Astrocyte (in vitro differentiated cells and primary cell): ENCODE results near the gene PCK2. TPM values are rescaled to one million over a fixed set of nuclear protein-coding genes. Genes with fewer than 3 reads are reported as not detected.

ENCODE experiments used
- DNase-seq: peaks from one replicate; pipeline ENCODE4 v3.0.0-alpha.2; 2010; ENCODE audit warnings: low read depth
- FAIRE-seq: peaks from 2 replicates; lab custom pipeline; 2011; peaks lifted over from hg19 to GRCh38; lab: Jason Lieb, UNC
- H2AFZ ChIP-seq: 2 replicates; pipeline ENCODE4 v1.6.0; 2012; ENCODE audit warnings: low read depth, low read length, inconsistent platforms
- H3K27ac ChIP-seq: 2 replicates; pipeline ENCODE4 v1.5.1; 2011; ENCODE audit warnings: low read depth, low read length, inconsistent platforms
- H3K27me3 ChIP-seq: 2 replicates; pipeline ENCODE4 v1.6.0; 2011; ENCODE audit warnings: low read length, inconsistent platforms; ENCODE audit not compliant: insufficient read depth
- H3K36me3 ChIP-seq: 2 replicates; pipeline ENCODE4 v1.5.1; 2011; ENCODE audit warnings: low read length, inconsistent platforms; ENCODE audit not compliant: insufficient read depth
- H3K4me1 ChIP-seq: 2 replicates; pipeline ENCODE4 v1.5.1; 2011; ENCODE audit warnings: low read length, inconsistent platforms; ENCODE audit not compliant: insufficient read depth
- H3K4me2 ChIP-seq: 2 replicates; pipeline ENCODE4 v1.6.0; 2012; ENCODE audit warnings: low read length, inconsistent platforms
- H3K4me3 ChIP-seq: 2 replicates; pipeline ENCODE4 v1.5.1; 2011; ENCODE audit warnings: low read depth, mild to moderate bottlenecking, low read length, inconsistent platforms; ENCODE audit not compliant: insufficient read depth
- H3K79me2 ChIP-seq: 2 replicates; pipeline ENCODE4 v1.6.0; 2012; ENCODE audit warnings: mild to moderate bottlenecking, low read length, inconsistent platforms; ENCODE audit not compliant: insufficient read depth
- H3K9ac ChIP-seq: 2 replicates; pipeline ENCODE4 v1.6.0; 2012; ENCODE audit warnings: mild to moderate bottlenecking, low read length, inconsistent platforms
- H3K9me3 ChIP-seq: 2 replicates; pipeline ENCODE4 v1.5.1; 2012; ENCODE audit warnings: low read depth, mild to moderate bottlenecking, low read length, inconsistent platforms; ENCODE audit not compliant: insufficient read depth
- H4K20me1 ChIP-seq: 2 replicates; pipeline ENCODE4 v1.6.0; 2012; ENCODE audit warnings: low read length, inconsistent platforms; ENCODE audit not compliant: insufficient read depth
- H3K27ac Mint-ChIP-seq: one replicate; pipeline ENCODE4 v1.8.0; 2021; ENCODE audit warnings: mild to moderate bottlenecking, mixed read lengths; ENCODE audit not compliant: unreplicated experiment
- H3K27me3 Mint-ChIP-seq: one replicate; pipeline ENCODE4 v1.8.0; 2021; ENCODE audit warnings: low read depth, mixed read lengths; ENCODE audit not compliant: unreplicated experiment
- H3K36me3 Mint-ChIP-seq: one replicate; pipeline ENCODE4 v1.8.0; 2021; ENCODE audit warnings: low read depth, mixed read lengths; ENCODE audit not compliant: unreplicated experiment
- H3K4me1 Mint-ChIP-seq: one replicate; pipeline ENCODE4 v1.8.0; 2021; ENCODE audit warnings: low read depth, mixed read lengths; ENCODE audit not compliant: unreplicated experiment
- H3K4me3 Mint-ChIP-seq: one replicate; pipeline ENCODE4 v1.8.0; 2021; ENCODE audit warnings: mild to moderate bottlenecking, moderate library complexity, mixed read lengths; ENCODE audit not compliant: unreplicated experiment
- H3K9me3 Mint-ChIP-seq: one replicate; pipeline ENCODE4 v1.8.0; 2021; ENCODE audit warnings: mild to moderate bottlenecking, mixed read lengths; ENCODE audit not compliant: unreplicated experiment
- CTCF ChIP-seq: IDR thresholded peaks from 2 replicates; pipeline ENCODE4 v1.5.1; 2011; ENCODE audit warnings: low read depth, mild to moderate bottlenecking, inconsistent platforms, low read length, moderate library complexity; ENCODE audit not compliant: insufficient read depth
- EZH2 ChIP-seq: IDR thresholded peaks from 2 replicates; pipeline ENCODE4 v1.6.1; 2012; ENCODE audit warnings: mild to moderate bottlenecking, low read length, inconsistent platforms; ENCODE audit not compliant: insufficient read depth
- total RNA-seq: library from RNA; stranded (reverse); gene quantifications from 2 replicates; pipeline ENCODE4 v1.2.1, GENCODE V29; 2021

Gene PCK2
- total RNA-seq, 1 donor from 2014 or later: 73.8 TPM

GRCh38 chr14:24098927-24099813, 5.1 kb downstream of the PCK2 start:
- Mint-ChIP-seq H3K9me3 (no peaks in the 10 kb centered on the region), H3K4me1 (peaks cover 6% of the 10 kb centered on the region), H3K27me3 (no peaks in the 10 kb centered on the region), H3K36me3 (peaks cover 42% of the 10 kb centered on the region), H3K27ac (peak overlapping the region; percentile 26), H3K4me3 (no peak overlapping the region)
- Histone ChIP-seq H3K4me1 (peaks cover 6% of the 10 kb centered on the region), H3K27ac (no peak overlapping the region), H3K4me2 (no peak overlapping the region), H3K9ac (no peak overlapping the region), H3K36me3 (no peaks in the 10 kb centered on the region), H4K20me1 (no peaks in the 10 kb centered on the region), H3K79me2 (no peaks in the 10 kb centered on the region), H2AFZ (no peak overlapping the region), H3K9me3 (no peaks in the 10 kb centered on the region), H3K4me3 (no peak overlapping the region), H3K27me3 (no peaks in the 10 kb centered on the region)
- FAIRE-seq (no peak), DNase-seq (no peak)
- TF ChIP-seq EZH2: no peak
- no peak for TF ChIP-seq CTCF

GRCh38 chr14:24100197-24100981, 6.3 kb downstream of the PCK2 start:
- FAIRE-seq (no peak), DNase-seq (no peak)
- Histone ChIP-seq H3K4me1 (no peaks in the 10 kb centered on the region), H3K27me3 (no peaks in the 10 kb centered on the region), H3K9me3 (no peaks in the 10 kb centered on the region), H3K4me2 (no peak overlapping the region), H3K9ac (no peak overlapping the region), H3K79me2 (no peaks in the 10 kb centered on the region), H2AFZ (no peak overlapping the region), H4K20me1 (no peaks in the 10 kb centered on the region), H3K4me3 (no peak overlapping the region), H3K27ac (no peak overlapping the region), H3K36me3 (no peaks in the 10 kb centered on the region)
- Mint-ChIP-seq H3K9me3 (no peaks in the 10 kb centered on the region), H3K4me3 (no peak overlapping the region), H3K27ac (no peak overlapping the region), H3K36me3 (peaks cover 51% of the 10 kb centered on the region), H3K4me1 (peaks cover 5% of the 10 kb centered on the region), H3K27me3 (no peaks in the 10 kb centered on the region)
- TF ChIP-seq EZH2 (no peak), CTCF (no peak)
